Measurements from ENCODE around the gene POLH. TPM values are rescaled to one million over a fixed set of nuclear protein-coding genes. Genes with fewer than 3 reads are reported as not detected.

POLH gene
- total and polyA plus RNA-seq, 9 of the 15 experiments (the other 6 are each of a cell fraction or from before 2014, with no cell fraction given): 5.8 to 31.6 (median 20.6) TPM

GRCh38 chr6:43621836-43622180 is 45.8 kb downstream of the POLH start:
- ATAC-seq: no peak
- BruUV-seq (replicated peaks): no TSS peak
- no peak overlapping the region for H2AFZ ChIP-seq (ENCODE audit: low read depth, low read length)
- H3K4me1 ChIP-seq (replicated peaks in 1 of 2; ENCODE audit: control insufficient read depth in 2 of 2, insufficient read depth in 2 of 2, low read length in 2 of 2): peaks cover 16% of the 10 kb centered on the region in 2 experiments
- ChIA-PET CTCF (ENCODE audit: low intra/inter-chr PET ratio) (no interaction called here), POLR2A (interaction anchor here (0.6 to 6.2 kb wide), 6 partner anchors 8 to 81 kb away, joined by 3 to 53 read pairs (median 5); no protein-coding TSS in a partner anchor)
- 0 out of 2 replicates have a peak, but pooled peaks cover 7% of the 10 kb centered on the region for H4K20me1 ChIP-seq (replicated peaks; ENCODE audit: control insufficient read depth, insufficient read depth, low read length)
- intact Hi-C loops (cut with micrococcal nuclease) (no loop called here), in situ Hi-C loops (cut with MboI) (no loop called here)
- peaks cover 79% of the 10 kb centered on the region for H3K36me3 ChIP-seq (ENCODE audit: control insufficient read depth, insufficient read depth, low read length)
- no peak for FAIRE-seq
- no peaks in the 10 kb centered on the region for H3K27me3 ChIP-seq (ENCODE audit: control insufficient read depth in 2 of 2, insufficient read depth in 2 of 2, low read length in 2 of 2)
- DNase-seq (ENCODE audit: extremely low read depth in 1 of 4, low spot score in 3 of 4): no peak
- H3K9me1 ChIP-seq (ENCODE audit: control insufficient read depth, insufficient read depth, low read length): peaks cover 13% of the 10 kb centered on the region
- H3K27ac ChIP-seq (ENCODE audit: extremely low read depth, low read depth, low read length): no peak overlapping the region
- H3K4me3 ChIP-seq: no peak overlapping the region
- no peaks in the 10 kb centered on the region for H3K9me3 ChIP-seq (replicated peaks; ENCODE audit: control insufficient read depth, insufficient read depth, low read depth, low read length)
- 96% methylated on average over 10 of the region's 10 CpGs for WGBS (ENCODE audit: insufficient coverage, low coverage, missing lambda C conversion rate)
- H3K4me2 ChIP-seq (ENCODE audit: insufficient read depth, low read length): no peak overlapping the region
- peak overlapping the region in 1 of 2 experiments; percentile 42; a peak in 2 of 4 replicates for H3K9ac ChIP-seq (ENCODE audit: insufficient read depth in 1 of 2, low read depth in 2 of 2, low read length in 2 of 2)
- H3K79me2 ChIP-seq (ENCODE audit: control insufficient read depth, insufficient read depth, low read length): peaks cover 31% of the 10 kb centered on the region
- TF ChIP-seq ZBTB11 (CRISPR knock-in tag; IDR thresholded peaks at IDR 0.05) (no peak), ETS1 (conservative IDR thresholded peaks at IDR 0.05; ENCODE audit: control insufficient read depth, low read depth, low read length) (no peak), HNRNPLL (IDR thresholded peaks at IDR 0.05; ENCODE audit: low read depth, low read length, poor library complexity, severe bottlenecking) (peak; percentile 18), TRIM25 (IDR thresholded peaks at IDR 0.05; ENCODE audit: borderline replicate concordance) (no peak), RBFOX2 (IDR thresholded peaks at IDR 0.05; ENCODE audit: low read depth, low read length) (peak; percentile 42), NONO (IDR thresholded peaks at IDR 0.05; ENCODE audit: low read depth in 2 of 2, low read length in 1 of 2) (no peak), ZBTB33 (CRISPR knock-in tag; IDR thresholded peaks at IDR 0.05) (peak; percentile 7; the same call in 1 of the 2 replicates), ZNF668 (CRISPR knock-in tag; IDR thresholded peaks at IDR 0.05) (no peak), CC2D1A (IDR thresholded peaks at IDR 0.05) (no peak), POLR2G (IDR thresholded peaks at IDR 0.05; ENCODE audit: low read depth, low read length) (0 out of 2 replicates have a peak, but pooled peaks have one; percentile 9), GABPB2 (CRISPR knock-in tag; conservative IDR thresholded peaks at IDR 0.05) (no peak)
